H1 (cell line): ENCODE results near the gene SPIRE1. TPM values are rescaled to one million over a fixed set of nuclear protein-coding genes. Genes with fewer than 3 reads are reported as not detected.

Experiments
- CTCF ChIA-PET: fragments of 300-600 bp; sonication (Branson Sonifier 250); formaldehyde crosslinking; loops from one replicate; lab custom pipeline; 2021; ENCODE audit not compliant: partially characterized antibody; lab: Charles Lee
- POLR2A ChIA-PET: fragments of 300-600 bp; sonication (Branson Sonifier 250); formaldehyde crosslinking; loops from one replicate; lab custom pipeline; 2021; ENCODE audit warnings: inconsistent platforms; ENCODE audit not compliant: partially characterized antibody; lab: Charles Lee
- DNase-seq, 2 experiments: peaks; one replicate each; pipeline versions ENCODE4 v3.0.0 to v3.0.0-alpha.2; 2010 to 2022; ENCODE audit warnings: low spot score in 2 of 2, low read depth in 1 of 2, mixed read lengths in 1 of 2
- FAIRE-seq: peaks from 2 replicates; lab custom pipeline; 2011; peaks lifted over from hg19 to GRCh38; lab: Jason Lieb, UNC
- H2AFZ ChIP-seq: 2 replicates; pipeline ENCODE4 v1.8.1; 2012; ENCODE audit warnings: low read length, inconsistent platforms
- H2AK5ac ChIP-seq: 2 replicates; pipeline ENCODE4 v1.6.1; 2013; ENCODE audit warnings: low read depth, low read length
- H2BK120ac ChIP-seq: replicated peaks from 2 replicates; pipeline ENCODE3; 2013; ENCODE audit warnings: low read depth, low read length, inconsistent platforms
- H2BK12ac ChIP-seq: 2 replicates; pipeline ENCODE4 v1.6.1; 2013; ENCODE audit warnings: low read depth, low read length
- H2BK15ac ChIP-seq: 2 replicates; pipeline ENCODE4 v1.6.1; 2013; ENCODE audit warnings: low read length
- H2BK20ac ChIP-seq: 2 replicates; pipeline ENCODE4 v1.6.1; 2013; ENCODE audit warnings: low read length
- H2BK5ac ChIP-seq: 2 replicates; pipeline ENCODE4 v1.6.1; 2013; ENCODE audit warnings: low read depth, low read length
- H3K14ac ChIP-seq: 2 replicates; pipeline ENCODE4 v1.6.1; 2013; ENCODE audit warnings: inconsistent platforms; ENCODE audit not compliant: insufficient read length
- H3K18ac ChIP-seq: 2 replicates; pipeline ENCODE4 v1.6.1; 2013; ENCODE audit warnings: low read length; ENCODE audit errors: extremely low read depth
- H3K23ac ChIP-seq: 2 replicates; pipeline ENCODE4 v1.6.1; 2013; ENCODE audit warnings: inconsistent platforms; ENCODE audit not compliant: insufficient read length
- H3K23me2 ChIP-seq: 2 replicates; pipeline ENCODE4 v1.6.1; 2013; ENCODE audit warnings: low read depth, low read length
- H3K27ac ChIP-seq: 2 replicates; pipeline ENCODE4 v1.6.1; 2011; ENCODE audit warnings: low read depth, low read length, inconsistent platforms
- H3K27me3 ChIP-seq, 4 experiments: replicated peaks in 1 of 4; 1 replicate in 1 of 4; 2 replicates in 3 of 4; pipeline versions ENCODE4 v1.6.1 to v1.8.1; 2011 to 2013; ENCODE audit warnings: low read length in 3 of 4, mild to moderate bottlenecking in 3 of 4, inconsistent platforms in 2 of 4, mixed read lengths in 2 of 4, moderate library complexity in 1 of 4; ENCODE audit not compliant: control insufficient read depth in 3 of 4, insufficient read depth in 3 of 4; ENCODE audit errors: extremely low read depth in 1 of 4
- H3K36me3 ChIP-seq, 4 experiments: 2 replicates each; pipeline versions ENCODE4 v1.6.1 to v1.8.1; 2011 to 2013; ENCODE audit warnings: mild to moderate bottlenecking in 4 of 4, low read length in 3 of 4, moderate library complexity in 2 of 4, control low read depth in 1 of 4, inconsistent platforms in 1 of 4; ENCODE audit not compliant: insufficient read depth in 4 of 4, control insufficient read depth in 2 of 4
- H3K4ac ChIP-seq: replicated peaks from 2 replicates; pipeline ENCODE3; 2013; ENCODE audit warnings: low read length, low read depth, mixed read lengths, inconsistent platforms; ENCODE audit not compliant: insufficient read length
- H3K4me1 ChIP-seq, 4 experiments: replicated peaks in 1 of 4; 1 replicate in 1 of 4; 2 replicates in 3 of 4; pipeline versions ENCODE4 v1.6.1 to v1.8.1; 2011 to 2013; ENCODE audit warnings: low read length in 3 of 4, inconsistent platforms in 2 of 4, mixed read lengths in 1 of 4; ENCODE audit not compliant: insufficient read depth in 4 of 4, control insufficient read depth in 3 of 4
- H3K4me2 ChIP-seq, 2 experiments: 2 replicates each; pipeline versions ENCODE4 v1.6.1 to v1.8.1; 2011 to 2013; ENCODE audit warnings: low read depth in 2 of 2, low read length in 2 of 2, control low read depth in 1 of 2, inconsistent platforms in 1 of 2, mild to moderate bottlenecking in 1 of 2; ENCODE audit not compliant: insufficient read depth in 1 of 2
- H3K4me3 ChIP-seq, 4 experiments: fragments of 200-600, 300-600 bp in 1 of 4; sonication (generic), shearing (Covaris generic), sonication (Bioruptor Twin) in 1 of 4; 2 replicates each; pipeline versions ENCODE4 v1.5.1 to v1.8.1; 2011 to 2016; ENCODE audit warnings: low read length in 4 of 4, low read depth in 3 of 4, control low read depth in 2 of 4, inconsistent platforms in 2 of 4, mild to moderate bottlenecking in 2 of 4, mixed read lengths in 1 of 4, moderate library complexity in 1 of 4; ENCODE audit not compliant: insufficient read depth in 2 of 4; ENCODE audit errors: extremely low read depth in 1 of 4
- H3K56ac ChIP-seq: replicated peaks from 2 replicates; pipeline ENCODE3; 2013; ENCODE audit warnings: low read depth, mild to moderate bottlenecking, mixed read lengths, low read length, inconsistent platforms; ENCODE audit not compliant: insufficient read length
- H3K79me1 ChIP-seq: 2 replicates; pipeline ENCODE4 v1.6.1; 2013; ENCODE audit warnings: low read depth, low read length, control low read depth
- H3K79me2 ChIP-seq, 2 experiments: 2 replicates each; pipeline versions ENCODE4 v1.6.1 to v1.8.1; 2012 to 2013; ENCODE audit warnings: low read length in 2 of 2, mild to moderate bottlenecking in 2 of 2, inconsistent platforms in 1 of 2; ENCODE audit not compliant: insufficient read depth in 2 of 2, control insufficient read depth in 1 of 2
- H3K9ac ChIP-seq, 4 experiments: replicated peaks in 1 of 4; 1 replicate in 1 of 4; 2 replicates in 3 of 4; pipeline versions ENCODE4 v1.6.1 to v1.8.1; 2011 to 2013; ENCODE audit warnings: low read depth in 3 of 4, low read length in 3 of 4, control low read depth in 2 of 4, mild to moderate bottlenecking in 2 of 4, moderate library complexity in 2 of 4, inconsistent platforms in 1 of 4; ENCODE audit errors: extremely low read depth in 1 of 4
- H3K9me3 ChIP-seq, 2 experiments: 2 replicates each; pipeline versions ENCODE4 v1.6.1 to v1.8.1; 2012 to 2013; ENCODE audit warnings: mild to moderate bottlenecking in 2 of 2, moderate library complexity in 2 of 2, control low read depth in 1 of 2, inconsistent platforms in 1 of 2, low read depth in 1 of 2, low read length in 1 of 2, mixed read lengths in 1 of 2; ENCODE audit not compliant: insufficient read depth in 2 of 2
- H4K20me1 ChIP-seq, 2 experiments: replicated peaks in 1 of 2; 2 replicates each; pipeline versions ENCODE3 to v1.8.1; 2011 to 2013; ENCODE audit warnings: inconsistent platforms in 2 of 2, low read length in 2 of 2, mild to moderate bottlenecking in 1 of 2; ENCODE audit not compliant: insufficient read depth in 2 of 2, control insufficient read depth in 1 of 2
- H4K5ac ChIP-seq: 2 replicates; pipeline ENCODE4 v1.6.1; 2013; ENCODE audit warnings: low read length, low read depth, mixed read lengths, inconsistent platforms; ENCODE audit not compliant: insufficient read length
- H4K8ac ChIP-seq: 2 replicates; pipeline ENCODE4 v1.8.0; 2013; ENCODE audit warnings: mild to moderate bottlenecking, moderate library complexity, low read length, inconsistent platforms; ENCODE audit not compliant: insufficient read depth; ENCODE audit errors: extremely low read depth
- H4K91ac ChIP-seq: replicated peaks from 2 replicates; pipeline ENCODE3; 2013; ENCODE audit warnings: low read length, mixed read lengths, inconsistent platforms; ENCODE audit not compliant: insufficient read length
- ASH2L ChIP-seq: fragments of 200-600, 300-600 bp; sonication (generic); IDR thresholded peaks from one replicate; pipeline ENCODE4 v1.7.1; 2017; ENCODE audit warnings: low read length
- CBX5 ChIP-seq: fragments of 300-800, 300-1000 bp; sonication (generic); IDR thresholded peaks from 2 replicates; pipeline ENCODE4 v1.7.1; 2016; ENCODE audit warnings: antibody characterized with exemption, low read length, low read depth
- EZH2 ChIP-seq: fragments of 200-600 bp; sonication (generic); IDR thresholded peaks from 2 replicates; pipeline ENCODE4 v1.7.1; 2012; ENCODE audit warnings: low read depth, mild to moderate bottlenecking, moderate library complexity, low read length, inconsistent platforms; ENCODE audit not compliant: severe bottlenecking
- HDAC2 ChIP-seq, 2 experiments: fragments of 300-600 bp in 1 of 2; sonication (generic) in 1 of 2; IDR thresholded peaks; 2 replicates each; pipeline ENCODE4 v1.6.1; 2011 to 2012; ENCODE audit warnings: low read depth in 2 of 2, low read length in 2 of 2, mild to moderate bottlenecking in 2 of 2, moderate library complexity in 2 of 2, borderline replicate concordance in 1 of 2, inconsistent platforms in 1 of 2
- HDAC6 ChIP-seq: IDR thresholded peaks from one replicate; pipeline ENCODE4 v1.7.1; 2012; ENCODE audit warnings: low read depth, mild to moderate bottlenecking, inconsistent platforms, low read length, moderate library complexity
- JUN ChIP-seq: IDR thresholded peaks from 2 replicates; pipeline ENCODE4 v1.6.1; 2011; ENCODE audit warnings: low read depth, mild to moderate bottlenecking, improper control_type of control experiment, low read length
- KDM1A ChIP-seq: fragments of 200-600, 300-600 bp; sonication (generic); IDR thresholded peaks from 2 replicates; pipeline ENCODE4 v1.7.1; 2016; ENCODE audit warnings: mild to moderate bottlenecking, low read length, borderline replicate concordance
- NRF1 ChIP-seq: IDR thresholded peaks from 2 replicates; pipeline ENCODE4 v1.6.1; 2011; ENCODE audit warnings: mild to moderate bottlenecking, low read depth, low read length, improper control_type of control experiment
- POU5F1 ChIP-seq: IDR thresholded peaks from 2 replicates; pipeline ENCODE4 v1.6.1; 2011; ENCODE audit warnings: low read depth, mild to moderate bottlenecking, low read length, moderate library complexity
- RFX5 ChIP-seq: IDR thresholded peaks from 2 replicates; pipeline ENCODE4 v1.6.1; 2011; ENCODE audit warnings: low read depth, low read length, improper control_type of control experiment, borderline replicate concordance
- SAP30 ChIP-seq: fragments of 300-600 bp; sonication (generic); IDR thresholded peaks from 2 replicates; pipeline ENCODE4 v1.7.1; 2012; ENCODE audit warnings: low read length, moderate library complexity, mild to moderate bottlenecking, inconsistent platforms; ENCODE audit not compliant: insufficient read depth, insufficient replicate concordance
- SP1 ChIP-seq: IDR thresholded peaks from 2 replicates; pipeline ENCODE4 v1.6.1; 2011; ENCODE audit warnings: low read depth, low read length
- SP2 ChIP-seq: IDR thresholded peaks from 2 replicates; pipeline ENCODE4 v1.6.1; 2012; ENCODE audit warnings: mild to moderate bottlenecking, low read length, inconsistent platforms
- TBP ChIP-seq: IDR thresholded peaks from 2 replicates; pipeline ENCODE4 v1.6.1; 2011; ENCODE audit warnings: low read depth, low read length, improper control_type of control experiment
- WGBS, 2 experiments: shearing (Covaris generic) in 1 of 2; methylation state at CpG; one replicate each; pipeline versions ENCODE4 v1.1.6 to v1.1.7; 2013 to 2015; ENCODE audit warnings: low lambda C conversion rate in 2 of 2, mixed read lengths in 2 of 2, inconsistent platforms in 1 of 2, low coverage in 1 of 2, missing lambda C conversion rate in 1 of 2; ENCODE audit not compliant: insufficient replicate concordance in 2 of 2, insufficient coverage in 1 of 2, insufficient read length in 1 of 2; ENCODE audit errors: extremely low coverage in 1 of 2, missing lambda C conversion rate in 1 of 2; 5-methylcytosine and 5-hydroxymethylcytosine counted together
- polyA plus RNA-seq, 7 experiments: library from polyadenylated mRNA; depleted of rRNA in 3 of 7; stranded (reverse) in 5 of 7; unstranded in 2 of 7; fragments of >200 nt in 5 of 7; fragments of 200-250 nt in 2 of 7; gene quantifications; 1 replicate in 5 of 7; 2 replicates in 1 of 7; 4 replicates in 1 of 7; pipeline versions ENCODE4 v1.2.1 to v1.2.3, GENCODE V29; 2011 to 2013; ENCODE audit warnings: missing spikeins in 2 of 7, mixed read lengths in 2 of 7
- total RNA-seq: library from RNA; stranded (reverse); fragmentation: NEBNext Ultra II Directional; extraction: Animal tissue kit (Norgen Biotek cat#: 25700); gene quantifications from 2 replicates; pipeline ENCODE4 v1.2.1, GENCODE V29; 2021

Gene SPIRE1
- total and polyA plus RNA-seq, 2 of the 8 experiments (the other 6 are each of a cell fraction or from before 2014, with no cell fraction given), result 6.0 to 21.5 TPM

- Histone ChIP-seq H2BK15ac (no peak overlapping the region), H3K14ac (no peak overlapping the region), H3K23ac (no peak overlapping the region), H2BK12ac (no peak overlapping the region), H2BK120ac (no peak overlapping the region), H3K23me2 (peaks cover 9% of the 10 kb centered on the region), H3K4ac (no peak overlapping the region), H3K56ac (no peak overlapping the region), H3K27me3 (peaks cover 0 to 2% (median 0%) of the 10 kb centered on the region in 4 experiments; a peak in 1 of 7 replicates), H2AFZ (no peak overlapping the region), H3K9ac (no peak overlapping the region), H3K4me3 (no peak overlapping the region), H3K79me1 (no peaks in the 10 kb centered on the region), H4K91ac (no peak overlapping the region), H4K8ac (no peak overlapping the region), H2BK20ac (no peak overlapping the region), H3K36me3 (peaks cover 0 to 46% (median 25%) of the 10 kb centered on the region in 4 experiments; a peak in 7 of 8 replicates), H2BK5ac (no peak overlapping the region; the same call in 1 of the 2 replicates), H3K27ac (no peak overlapping the region), H3K79me2 (no peaks in the 10 kb centered on the region; a peak in 1 of 4 replicates), H3K4me2 (no peak overlapping the region), H3K18ac (no peak overlapping the region), H4K5ac (no peak overlapping the region), H4K20me1 (peaks cover 0 to 11% of the 10 kb centered on the region in 2 experiments), H2AK5ac (no peak overlapping the region), H3K9me3 (peaks cover 15 to 19% of the 10 kb centered on the region in 2 experiments), H3K4me1 (peaks cover 0 to 5% (median 0%) of the 10 kb centered on the region in 4 experiments; a peak in 1 of 7 replicates)
- CTCF ChIA-PET, result interaction anchor here (0.7 to 1.7 kb wide), 6 partner anchors 9 to 110 kb away, joined by 3 to 5 read pairs (median 4); no protein-coding TSS in a partner anchor
- POLR2A ChIA-PET, result interaction anchor here (0.8 to 2.3 kb wide), 4 partner anchors 9 to 11 kb away, joined by 4 to 10 read pairs (median 6); no protein-coding TSS in a partner anchor
- WGBS, 2 experiments, result 88% methylated on average over 16 of the region's 16 CpGs; no CpG with 5 or more reads in 1 of the 2 experiments
- FAIRE-seq, result no peak
- no peak for DNase-seq
- TF ChIP-seq TBP (no peak), KDM1A (no peak), SAP30 (no peak), POU5F1 (no peak), NRF1 (no peak), SP2 (no peak), JUN (no peak), CBX5 (no peak), EZH2 (no peak), SP1 (no peak), HDAC6 (no peak), RFX5 (no peak), HDAC2 (IDR thresholded peaks at IDR 0.05; ENCODE audit: borderline replicate concordance in 1 of 2, low read depth in 2 of 2, low read length in 2 of 2) (no peak), ASH2L (no peak)
Measured at GRCh38 chr18:12429556-12429955, 228.4 kb downstream of the SPIRE1 start.
